HepG2 (cell line): ENCODE measurements around the gene DDAH1. TPM values are rescaled to one million over a fixed set of nuclear protein-coding genes. Genes with fewer than 3 reads are reported as not detected.

Experiments used
- DPF2 ChIP-seq: sonication (generic); formaldehyde crosslinking; IDR thresholded peaks from 2 replicates; pipeline ENCODE4 v1.4.0; 2020; ENCODE audit warnings: mild to moderate bottlenecking, low read depth, missing genetic modification reagents, borderline replicate concordance
- ELF1 ChIP-seq: sonication (generic); formaldehyde crosslinking; IDR thresholded peaks from 2 replicates; pipeline ENCODE4 v1.4.0; 2020; ENCODE audit warnings: missing genetic modification reagents
- FOSL2 ChIP-seq: sonication (generic); formaldehyde crosslinking; IDR thresholded peaks from 2 replicates; pipeline ENCODE4 v1.4.0; 2020; ENCODE audit warnings: missing genetic modification reagents
- FOXC1 ChIP-seq: sonication (generic); formaldehyde crosslinking; IDR thresholded peaks from 2 replicates; pipeline ENCODE4 v1.8.0; 2022; ENCODE audit warnings: mild to moderate bottlenecking, missing genetic modification reagents, borderline replicate concordance
- MTF2 ChIP-seq: sonication (generic); formaldehyde crosslinking; IDR thresholded peaks from 2 replicates; pipeline ENCODE4 v1.5.0; 2020; ENCODE audit warnings: missing genetic modification reagents, borderline replicate concordance
- NR2F6 ChIP-seq, 2 experiments: IDR thresholded peaks; 2 replicates each; pipeline ENCODE4 v1.6.1; 2016; ENCODE audit warnings: antibody characterized with exemption in 1 of 2, mild to moderate bottlenecking in 1 of 2
- RXRB ChIP-seq: IDR thresholded peaks from 2 replicates; pipeline ENCODE4 v1.6.1; 2016; ENCODE audit warnings: borderline replicate concordance, missing genetic modification reagents, missing compliant biosample characterization
- SALL1 ChIP-seq: sonication (generic); formaldehyde crosslinking; IDR thresholded peaks from 2 replicates; pipeline ENCODE4 v1.8.0; 2022; ENCODE audit warnings: mild to moderate bottlenecking, missing genetic modification reagents
- SMARCC2 ChIP-seq: fragments of 450-650 bp; IDR thresholded peaks from 2 replicates; pipeline ENCODE4 v1.6.1; 2017; ENCODE audit warnings: antibody characterized with exemption, mild to moderate bottlenecking
- SMC3 ChIP-seq: IDR thresholded peaks from 2 replicates; pipeline ENCODE4 v1.6.1; 2011; ENCODE audit warnings: low read length, improper control_type of control experiment
- SNRNP70 ChIP-seq: fragments of 200-400 bp; formaldehyde crosslinking; IDR thresholded peaks from 2 replicates; pipeline ENCODE4 v1.6.1; 2017; ENCODE audit warnings: mild to moderate bottlenecking, low read depth, low read length, moderate library complexity
- ZMAT3 ChIP-seq: sonication (generic); formaldehyde crosslinking; conservative IDR thresholded peaks from 2 replicates; pipeline ENCODE4 v1.7.0; 2021; ENCODE audit warnings: missing genetic modification reagents
- ZNF225 ChIP-seq: sonication (generic); formaldehyde crosslinking; IDR thresholded peaks from 2 replicates; pipeline ENCODE4 v1.4.0; 2020; ENCODE audit warnings: mild to moderate bottlenecking, missing genetic modification reagents
- ZNF253 ChIP-seq: sonication (generic); formaldehyde crosslinking; IDR thresholded peaks from 2 replicates; pipeline ENCODE4 v1.8.0; 2022; ENCODE audit warnings: mild to moderate bottlenecking, missing genetic modification reagents, borderline replicate concordance
- ZNF256 ChIP-seq: sonication (generic); formaldehyde crosslinking; conservative IDR thresholded peaks from 2 replicates; pipeline ENCODE4 v1.4.0; 2020; ENCODE audit warnings: missing genetic modification reagents
- ZNF281 ChIP-seq: sonication (generic); formaldehyde crosslinking; IDR thresholded peaks from 2 replicates; pipeline ENCODE4 v1.4.0; 2020; ENCODE audit warnings: missing genetic modification reagents, borderline replicate concordance
- ZNF629 ChIP-seq: sonication (generic); formaldehyde crosslinking; conservative IDR thresholded peaks from 2 replicates; pipeline ENCODE4 v1.5.0; 2020; ENCODE audit warnings: missing genetic modification reagents
- ZNF75D ChIP-seq: sonication (generic); formaldehyde crosslinking; IDR thresholded peaks from 2 replicates; pipeline ENCODE4 v1.8.1; 2023; ENCODE audit warnings: missing genetic modification reagents, mild to moderate bottlenecking, borderline replicate concordance
- ZNF782 ChIP-seq: sonication (generic); formaldehyde crosslinking; IDR thresholded peaks from 2 replicates; pipeline ENCODE4 v1.4.0; 2020; ENCODE audit warnings: missing genetic modification reagents, mild to moderate bottlenecking, borderline replicate concordance
- polyA plus RNA-seq, 8 experiments: library from polyadenylated mRNA; depleted of rRNA in 3 of 8; stranded (reverse) in 7 of 8; unstranded in 1 of 8; fragments of >200 nt; fragmentation: Illumina TruSeq in 4 of 8; extraction: Trizol in 4 of 8; gene quantifications; 2 replicates each; pipeline versions ENCODE4 v1.2.1 to v1.2.3, GENCODE V29; 2011 to 2016; ENCODE audit warnings: low read depth in 4 of 8, missing spikeins in 1 of 8, mixed read lengths in 1 of 8; ENCODE audit not compliant: insufficient read depth in 1 of 8
- total RNA-seq, 5 experiments: library from RNA; depleted of rRNA; stranded (reverse); fragments of >200 nt; fragmentation: Illumina TruSeq; extraction: Trizol; gene quantifications; 2 replicates each; pipeline ENCODE4 v1.2.3, GENCODE V29; 2016; ENCODE audit warnings: low read depth in 1 of 5

Gene DDAH1
- total and polyA plus RNA-seq, 2 of the 13 experiments (the other 11 are each of a cell fraction or from before 2014, with no cell fraction given): 39.7 to 64.4 TPM

DNA sequence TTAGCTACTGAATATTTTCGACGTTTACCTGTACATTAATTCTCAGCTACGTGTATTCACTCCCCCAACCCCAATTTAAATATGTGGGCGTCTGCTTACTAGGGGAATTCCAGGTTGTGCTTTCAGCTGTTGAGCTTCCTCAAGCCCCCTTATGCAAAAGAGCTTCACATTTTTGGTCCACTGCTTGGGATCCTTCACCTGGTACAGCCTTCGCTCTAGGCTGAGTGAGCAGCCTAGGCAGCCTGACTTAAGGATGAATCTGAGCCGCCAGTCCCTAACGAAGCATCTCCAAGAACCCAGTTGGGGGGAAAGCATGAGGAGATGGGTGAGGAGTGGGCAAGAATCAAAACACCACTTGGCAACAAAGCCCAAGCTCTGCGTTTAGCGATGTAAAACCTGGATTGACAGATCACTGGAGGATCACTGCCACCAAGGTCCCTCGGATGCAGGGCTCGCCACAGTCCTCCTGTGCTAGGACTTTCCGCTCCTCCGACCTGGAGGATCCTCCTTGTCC lies 189.2 kb downstream of the DDAH1 start (continued):
- no peak for TF ChIP-seq FOSL2 (CRISPR knock-in tag)
- no peak for TF ChIP-seq RXRB (CRISPR knock-in tag)
- no peak for TF ChIP-seq ELF1 (CRISPR knock-in tag)
- TF ChIP-seq ZNF782 (CRISPR knock-in tag): peak; percentile 17; the same call in 1 of the 2 replicates
- TF ChIP-seq DPF2 (CRISPR knock-in tag): no peak
- TF ChIP-seq ZNF256 (CRISPR knock-in tag): no peak
- TF ChIP-seq ZNF225 (CRISPR knock-in tag): no peak
- no peak for TF ChIP-seq SMARCC2
- TF ChIP-seq ZNF629 (CRISPR knock-in tag): no peak
- TF ChIP-seq ZNF75D (CRISPR knock-in tag): no peak
- TF ChIP-seq ZNF253 (CRISPR knock-in tag): 0 out of 2 replicates have a peak, but pooled peaks have one; percentile 36
- TF ChIP-seq FOXC1 (CRISPR knock-in tag): 0 out of 2 replicates have a peak, but pooled peaks have one; percentile 16
- no peak for TF ChIP-seq SMC3
- TF ChIP-seq NR2F6 (IDR thresholded peaks at IDR 0.05): no peak
- no peak for TF ChIP-seq NR2F6 (CRISPR knock-in tag; IDR thresholded peaks at IDR 0.05)
- no peak for TF ChIP-seq MTF2
- no peak for TF ChIP-seq SALL1 (CRISPR knock-in tag)
- no peak for TF ChIP-seq ZNF281 (CRISPR knock-in tag)
- no peak for TF ChIP-seq ZMAT3
- no peak for TF ChIP-seq SNRNP70
- TF ChIP-seq, all 625 proteins: peak for 12
